Colonic mucosa (tissue), 4 donors: Measurements from ENCODE around the gene KRTAP19-3. TPM values are rescaled to one million over a fixed set of nuclear protein-coding genes. Genes with fewer than 3 reads are reported as not detected.

Source experiments
- DNase-seq: peaks from one replicate; pipeline ENCODE4 v3.0.0-alpha.2; 2020
- H3K27ac ChIP-seq: fragments of 200-600 bp; one replicate; pipeline ENCODE4 v1.8.0; 2021
- H3K27me3 ChIP-seq: fragments of 200-600 bp; one replicate; pipeline ENCODE4 v1.8.0; 2021
- H3K36me3 ChIP-seq: fragments of 200-600 bp; one replicate; pipeline ENCODE4 v1.8.0; 2021
- H3K4me1 ChIP-seq: fragments of 200-600 bp; one replicate; pipeline ENCODE4 v1.8.0; 2021; ENCODE audit warnings: mild to moderate bottlenecking
- H3K4me3 ChIP-seq: fragments of 200-600 bp; one replicate; pipeline ENCODE4 v1.8.0; 2021
- H3K9ac ChIP-seq, 2 donors: one replicate each; pipeline ENCODE4 v1.7.0; 2013; ENCODE audit warnings: control low read depth in 2 of 2, low read depth in 2 of 2, low read length in 2 of 2
- H3K9me3 ChIP-seq: fragments of 200-600 bp; one replicate; pipeline ENCODE4 v1.8.0; 2021
- intact Hi-C: fragments of 100-400 bp; cut with DNase I; formaldehyde crosslinking; loops from one replicate; pipeline ENCODE4 v1.14.1; 2022
- total RNA-seq, 2 donors: library from RNA; stranded (reverse); fragmentation: NEBNext Ultra II Directional in 1 of 2; extraction: Animal tissue kit (Norgen Biotek cat#: 25700) in 1 of 2; gene quantifications; one replicate each; pipeline ENCODE4 v1.2.1, GENCODE V29; 2021
- TF ChIP-seq, protein P1 (sequence below): fragments of 200-600 bp; IDR thresholded peaks from one replicate; pipeline ENCODE4 v1.8.0; 2022; ENCODE audit warnings: antibody characterized with exemption, mild to moderate bottlenecking
- donor health status: healthy.
- donor health status: DM: no; HTN: no; CAD: no.
- donor health status: DM: no; HTN: no; CAD: no.

The KRTAP19-3 gene
- total RNA-seq, 2 donors from 2014 or later = not detected

DNA sequence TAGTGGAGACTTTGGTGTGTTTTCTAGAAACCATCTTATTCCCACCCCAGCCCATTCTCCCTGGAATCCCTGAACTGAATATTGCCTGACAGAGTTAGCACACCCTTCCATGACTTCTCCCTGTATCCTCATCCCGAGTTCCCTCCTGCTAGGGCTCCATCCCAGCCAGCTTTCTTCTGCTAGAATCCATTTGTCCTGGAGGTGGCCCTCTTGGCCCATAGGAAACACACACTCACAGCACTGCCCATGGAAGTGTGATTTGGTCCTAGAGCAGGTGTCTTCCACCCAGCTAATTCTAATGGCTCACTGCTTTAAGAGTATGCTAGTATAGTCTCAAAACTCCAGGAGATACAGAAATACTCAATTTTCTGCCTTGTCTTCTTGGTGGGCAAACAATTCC is 47.6 kb downstream of the KRTAP19-3 start:
- Histone ChIP-seq H3K36me3 (no peaks in the 10 kb centered on the region), H3K4me3 (no peak overlapping the region), H3K27ac (no peak overlapping the region), H3K27me3 (no peaks in the 10 kb centered on the region), H3K4me1 (no peaks in the 10 kb centered on the region), H3K9ac (no peak overlapping the region), H3K9me3 (no peaks in the 10 kb centered on the region)
- DNase-seq = no peak
- intact Hi-C loops = no loop called here
- TF ChIP-seq, protein P1, sequence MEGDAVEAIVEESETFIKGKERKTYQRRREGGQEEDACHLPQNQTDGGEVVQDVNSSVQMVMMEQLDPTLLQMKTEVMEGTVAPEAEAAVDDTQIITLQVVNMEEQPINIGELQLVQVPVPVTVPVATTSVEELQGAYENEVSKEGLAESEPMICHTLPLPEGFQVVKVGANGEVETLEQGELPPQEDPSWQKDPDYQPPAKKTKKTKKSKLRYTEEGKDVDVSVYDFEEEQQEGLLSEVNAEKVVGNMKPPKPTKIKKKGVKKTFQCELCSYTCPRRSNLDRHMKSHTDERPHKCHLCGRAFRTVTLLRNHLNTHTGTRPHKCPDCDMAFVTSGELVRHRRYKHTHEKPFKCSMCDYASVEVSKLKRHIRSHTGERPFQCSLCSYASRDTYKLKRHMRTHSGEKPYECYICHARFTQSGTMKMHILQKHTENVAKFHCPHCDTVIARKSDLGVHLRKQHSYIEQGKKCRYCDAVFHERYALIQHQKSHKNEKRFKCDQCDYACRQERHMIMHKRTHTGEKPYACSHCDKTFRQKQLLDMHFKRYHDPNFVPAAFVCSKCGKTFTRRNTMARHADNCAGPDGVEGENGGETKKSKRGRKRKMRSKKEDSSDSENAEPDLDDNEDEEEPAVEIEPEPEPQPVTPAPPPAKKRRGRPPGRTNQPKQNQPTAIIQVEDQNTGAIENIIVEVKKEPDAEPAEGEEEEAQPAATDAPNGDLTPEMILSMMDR = no peak

- no peak for DNase-seq
- H3K27ac ChIP-seq = no peak overlapping the region
- TF ChIP-seq, protein P1 = no peak
- H3K9me3 ChIP-seq = no peaks in the 10 kb centered on the region
- H3K9ac ChIP-seq = no peak overlapping the region
- H3K4me1 ChIP-seq = no peaks in the 10 kb centered on the region
- no peaks in the 10 kb centered on the region for H3K27me3 ChIP-seq
- no peaks in the 10 kb centered on the region for H3K36me3 ChIP-seq
- no peak overlapping the region for H3K4me3 ChIP-seq
- intact Hi-C loops = no loop called here
Observed at GRCh38 chr21:30443226-30443625, 48.6 kb downstream of the KRTAP19-3 start.

Other genes with a start within 250 kb of the KRTAP19-3 start
- not detected for gene KRTAP24-1, start 209.1 kb downstream of the KRTAP19-3 start, total RNA-seq
- not detected for gene KRTAP25-1, start 202.5 kb downstream of the KRTAP19-3 start, total RNA-seq
- not detected for gene KRTAP26-1, start 171.7 kb downstream of the KRTAP19-3 start, total RNA-seq
- gene KRTAP27-1, start 154.3 kb downstream of the KRTAP19-3 start, total RNA-seq = not detected
- not detected for gene KRTAP23-1, start 143.4 kb downstream of the KRTAP19-3 start, total RNA-seq
- gene KRTAP13-2, start 119.7 kb downstream of the KRTAP19-3 start, total RNA-seq = 1 to 10 TPM; 2.3 to 6.0 TPM
- gene KRTAP13-1, start 96.0 kb downstream of the KRTAP19-3 start, total RNA-seq = not detected
- gene KRTAP13-3, start 66.1 kb downstream of the KRTAP19-3 start, total RNA-seq = not detected
- not detected for gene KRTAP13-4, start 61.8 kb downstream of the KRTAP19-3 start, total RNA-seq
- gene KRTAP15-1, start 51.7 kb downstream of the KRTAP19-3 start, total RNA-seq = not detected
- not detected for gene KRTAP19-1, start 11.6 kb downstream of the KRTAP19-3 start, total RNA-seq
- not detected for gene KRTAP19-2, start 4.6 kb downstream of the KRTAP19-3 start, total RNA-seq
- gene KRTAP19-4, start 5.2 kb upstream of the KRTAP19-3 start, total RNA-seq = not detected
- gene KRTAP19-5, start 10.1 kb upstream of the KRTAP19-3 start, total RNA-seq = not detected
- not detected for gene KRTAP19-6, start 49.9 kb upstream of the KRTAP19-3 start, total RNA-seq
- gene KRTAP19-7, start 69.3 kb upstream of the KRTAP19-3 start, total RNA-seq = not detected
- gene KRTAP22-2, start 98.4 kb upstream of the KRTAP19-3 start, total RNA-seq = not detected
- not detected for gene KRTAP6-3, start 100.4 kb upstream of the KRTAP19-3 start, total RNA-seq
- not detected for gene KRTAP6-2, start 106.9 kb upstream of the KRTAP19-3 start, total RNA-seq
- gene KRTAP22-1, start 109.1 kb upstream of the KRTAP19-3 start, total RNA-seq = not detected
- not detected for gene KRTAP6-1, start 121.9 kb upstream of the KRTAP19-3 start, total RNA-seq
- gene KRTAP20-1, start 124.4 kb upstream of the KRTAP19-3 start, total RNA-seq = not detected
- not detected for gene KRTAP20-4, start 128.6 kb upstream of the KRTAP19-3 start, total RNA-seq
- gene KRTAP20-2, start 143.2 kb upstream of the KRTAP19-3 start, total RNA-seq = not detected
- gene KRTAP20-3, start 150.9 kb upstream of the KRTAP19-3 start, total RNA-seq = not detected
- not detected for gene KRTAP21-3, start 226.8 kb upstream of the KRTAP19-3 start, total RNA-seq